ENCODE data around the gene EFR3B.

DNA sequence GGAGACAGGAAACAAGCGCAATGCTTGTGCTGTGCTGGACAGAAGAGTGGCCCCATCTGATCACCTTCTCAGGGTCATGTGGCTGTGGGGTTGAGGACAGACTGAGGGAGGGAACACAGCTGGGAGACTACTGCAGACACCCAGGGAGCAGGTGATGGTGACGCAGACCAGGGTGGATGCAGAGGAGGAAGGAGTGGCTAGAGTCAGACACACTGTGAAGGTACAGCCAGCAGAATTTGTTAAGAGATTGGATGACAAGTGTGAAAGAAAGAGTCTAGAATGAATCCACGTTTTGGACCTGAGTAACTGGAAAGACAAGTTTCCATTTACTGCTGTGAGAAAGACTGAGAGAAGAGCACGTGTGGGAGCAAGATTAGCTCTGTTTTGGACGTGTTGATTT, 142.4 kb downstream of the EFR3B start:
- TF ChIP-seq POLR2AphosphoS5 (IDR thresholded peaks at IDR 0.05; ENCODE audit: low read depth, low read length) (no peak), POLR2A (IDR thresholded peaks at IDR 0.05; ENCODE audit: low read depth, low read length) (no peak), SPI1 (IDR thresholded peaks at IDR 0.05; ENCODE audit: low read depth, low read length) (no peak), TAF1 (IDR thresholded peaks at IDR 0.05; ENCODE audit: low read depth, low read length) (no peak), PAX5 (IDR thresholded peaks at IDR 0.05; ENCODE audit: insufficient read depth, low read length, severe bottlenecking) (no peak)

Measured in GM12891 (cell line).